ENCODE data around the gene CYP4B1.

DNA sequence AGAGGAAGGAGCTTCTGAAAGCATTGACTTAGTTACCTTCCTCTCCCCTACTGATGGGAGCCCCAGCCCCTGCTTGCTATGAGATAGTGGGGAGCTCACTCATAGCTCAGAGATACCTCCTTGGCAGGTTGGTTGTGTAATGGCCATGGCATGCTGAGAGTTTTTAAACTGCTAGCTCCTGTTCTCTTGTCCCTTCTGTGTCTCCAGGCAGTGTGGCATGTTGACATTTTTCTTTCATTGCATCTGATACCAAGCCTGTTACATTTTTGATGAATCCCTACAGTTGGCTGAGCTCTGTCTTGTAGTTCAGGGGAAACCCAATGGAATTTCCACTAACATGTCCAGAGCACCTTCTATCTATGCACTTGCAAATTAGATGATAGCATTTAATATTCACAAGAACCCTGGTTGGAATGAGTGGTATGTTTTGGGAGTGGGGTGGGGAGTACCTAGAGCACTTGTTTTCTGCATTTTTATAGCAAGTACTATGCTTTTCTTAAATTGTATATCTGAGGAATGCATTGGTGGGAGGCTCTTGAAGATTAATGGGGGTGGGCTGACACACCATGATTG is 40.8 kb upstream of the CYP4B1 start:
- TF ChIP-seq CTCF (IDR thresholded peaks at IDR 0.05), result no peak
- no peak for TF ChIP-seq POLR2A (IDR thresholded peaks at IDR 0.05)

Data from esophagus squamous epithelium (tissue), 4 donors.